Stomach (tissue), 9 donors: ENCODE data around the gene PLEKHO2. TPM values are rescaled to one million over a fixed set of nuclear protein-coding genes. Genes with fewer than 3 reads are reported as not detected.

Source experiments
- DNase-seq, 2 donors: peaks; one replicate each; pipeline versions ENCODE4 v3.0.0 to v3.0.0-alpha.2; 2013 to 2019
- H3K27ac ChIP-seq, 5 donors: fragments of 200-600 bp in 4 of 5; sonication (generic) in 4 of 5; one replicate each; pipeline ENCODE4 v1.5.1; 2013 to 2019; ENCODE audit warnings: mild to moderate bottlenecking in 1 of 5, moderate library complexity in 1 of 5
- H3K27me3 ChIP-seq, 3 donors: fragments of 200-600 bp; sonication (generic); one replicate each; pipeline ENCODE4 v1.5.1; 2017 to 2019; ENCODE audit warnings: mixed run types in 1 of 3
- H3K36me3 ChIP-seq, 4 donors: fragments of 200-600 bp; sonication (generic); 1 replicate in 3 of 4; 2 replicates in 1 of 4; pipeline ENCODE4 v1.5.1; 2016 to 2019
- H3K4me1 ChIP-seq, 4 donors: fragments of 200-600 bp; sonication (generic); one replicate each; pipeline ENCODE4 v1.5.1; 2016 to 2019
- H3K4me3 ChIP-seq, 4 donors: fragments of 200-600 bp; sonication (generic) in 3 of 4; one replicate each; pipeline ENCODE4 v1.5.1; 2016 to 2019; ENCODE audit warnings: mild to moderate bottlenecking in 1 of 4
- H3K9me3 ChIP-seq, 4 donors: fragments of 200-600 bp; sonication (generic); one replicate each; pipeline ENCODE4 v1.5.1; 2016 to 2019
- CTCF ChIP-seq, 7 experiments: fragments of 450-650 bp in 4 of 7; fragments of 200-600 bp in 3 of 7; sonication (generic) in 3 of 7; IDR thresholded peaks; one replicate each; pipeline ENCODE4 v1.5.1; 2016 to 2019; ENCODE audit warnings: antibody characterized with exemption in 7 of 7, control low read depth in 2 of 7, mild to moderate bottlenecking in 1 of 7
- EP300 ChIP-seq: sonication (generic); formaldehyde crosslinking; IDR thresholded peaks from one replicate; pipeline ENCODE4 v1.6.1; 2017; ENCODE audit warnings: antibody characterized with exemption
- POLR2A ChIP-seq, 4 donors: fragments of 450-650 bp; IDR thresholded peaks; one replicate each; pipeline ENCODE4 v1.6.1; 2016; ENCODE audit warnings: antibody characterized with exemption in 4 of 4, control low read depth in 2 of 4, mild to moderate bottlenecking in 1 of 4, moderate library complexity in 1 of 4
- POLR2AphosphoS5 ChIP-seq, 3 donors: sonication (generic); formaldehyde crosslinking; IDR thresholded peaks; one replicate each; pipeline ENCODE4 v1.6.1; 2016; ENCODE audit warnings: antibody characterized with exemption in 3 of 3
- WGBS, 5 donors: extraction: QIAGEN DNeasy Blood & Tissue Kit in 3 of 5; methylation state at CpG; one replicate each; pipeline versions ENCODE4 v1.1.5 to v1.1.7; 2013 to 2018; 5-methylcytosine and 5-hydroxymethylcytosine counted together
- intact Hi-C: fragments of 100-400 bp; cut with DNase I; formaldehyde crosslinking; loops from one replicate; pipeline ENCODE4 v1.15.1; 2023; ENCODE audit warnings: low total_unique reads
- polyA plus RNA-seq, 3 donors: library from polyadenylated mRNA; stranded (reverse); fragments of 200-250 nt; gene quantifications; one replicate each; pipeline ENCODE4 v1.2.3, GENCODE V29; 2013
- total RNA-seq, 5 donors: library from RNA; depleted of rRNA; stranded (reverse); fragments of >200 nt; gene quantifications; one replicate each; pipeline versions ENCODE4 v1.1.0 to v1.2.3, GENCODE V29; 2014 to 2016
- donor health status: healthy with polysubstance abuse.
- donor health status: Bipolar disorder and iron deficiency.
- donor health status: healthy.

The PLEKHO2 gene
- total and polyA plus RNA-seq, 8 donors: 7.5 to 25.4 (median 18.3) TPM

- 45 to 64% (median 55%) methylated on average over 6 of the region's 6 CpGs for WGBS, 5 donors
- Histone ChIP-seq H3K27me3 (no peaks in the 10 kb centered on the region), H3K9me3 (no peaks in the 10 kb centered on the region), H3K27ac (peak overlapping the region in 4 of 5 donors; percentile 75 to 83 (median 79)), H3K4me1 (peaks cover 48 to 88% (median 62%) of the 10 kb centered on the region in 4 donors), H3K36me3 (peaks cover 41 to 65% (median 58%) of the 10 kb centered on the region in 4 donors), H3K4me3 (no peak overlapping the region)
- peak in 1 of 2 donors; percentile 41 for DNase-seq
- intact Hi-C loops: loop anchor here (10.0 kb wide), 1 partner anchor 47 kb away; no protein-coding TSS in a partner anchor
- TF ChIP-seq CTCF (IDR thresholded peaks at IDR 0.05): no peak
- no peak for TF ChIP-seq EP300
- TF ChIP-seq POLR2A (IDR thresholded peaks at IDR 0.05): no peak
These were observed 16.4 kb downstream of the PLEKHO2 start for GRCh38 chr15:64858021-64858575.

- TF ChIP-seq CTCF (IDR thresholded peaks at IDR 0.05) (no peak), POLR2AphosphoS5 (IDR thresholded peaks at IDR 0.05) (no peak), EP300 (no peak), POLR2A (IDR thresholded peaks at IDR 0.05) (no peak)
- intact Hi-C loops: loop anchor here (10.0 kb wide), 1 partner anchor 46 kb away; no protein-coding TSS in a partner anchor
- H3K4me1 ChIP-seq: peaks cover 40 to 82% (median 53%) of the 10 kb centered on the region in 4 donors
- H3K27me3 ChIP-seq: no peaks in the 10 kb centered on the region
- peak overlapping the region in 3 of 5 donors; percentile 28 to 83 (median 32) for H3K27ac ChIP-seq
- no peak overlapping the region for H3K4me3 ChIP-seq
- H3K36me3 ChIP-seq: peaks cover 32 to 67% (median 60%) of the 10 kb centered on the region in 4 donors
- H3K9me3 ChIP-seq: no peaks in the 10 kb centered on the region
- no peak for DNase-seq
- 80 to 89% (median 85%) methylated on average over 2 of the region's 2 CpGs for WGBS, 5 donors
These were observed 17.5 kb downstream of the PLEKHO2 start for GRCh38 chr15:64859226-64859625.

- no peaks in the 10 kb centered on the region for H3K27me3 ChIP-seq
- peaks cover 19 to 81% (median 42%) of the 10 kb centered on the region in 4 donors for H3K4me1 ChIP-seq
- no peaks in the 10 kb centered on the region for H3K9me3 ChIP-seq
- 89 to 95% (median 94%) methylated on average over 8 to 11 of the region's 11 CpGs for WGBS, 5 donors
- no peak overlapping the region for H3K4me3 ChIP-seq
- H3K27ac ChIP-seq: peak overlapping the region in 3 of 5 donors; percentile 11 to 46 (median 41)
- peaks cover 33 to 69% (median 62%) of the 10 kb centered on the region in 4 donors for H3K36me3 ChIP-seq
- no peak for DNase-seq
- intact Hi-C loops: no loop called here
- no peak for TF ChIP-seq EP300
- no peak for TF ChIP-seq CTCF (IDR thresholded peaks at IDR 0.05)
- TF ChIP-seq POLR2A (IDR thresholded peaks at IDR 0.05): no peak
- no peak for TF ChIP-seq POLR2AphosphoS5 (IDR thresholded peaks at IDR 0.05)
These were observed 19.6 kb downstream of the PLEKHO2 start for GRCh38 chr15:64861331-64861730.

GRCh38 chr15:64861960-64862359 is 20.2 kb downstream of the PLEKHO2 start:
- Histone ChIP-seq H3K4me1 (peaks cover 13 to 81% (median 39%) of the 10 kb centered on the region in 4 donors), H3K36me3 (peaks cover 33 to 72% (median 66%) of the 10 kb centered on the region in 4 donors), H3K27ac (peak overlapping the region in 3 of 5 donors; percentile 11 to 46 (median 41)), H3K27me3 (no peaks in the 10 kb centered on the region), H3K9me3 (no peaks in the 10 kb centered on the region), H3K4me3 (no peak overlapping the region)
- intact Hi-C loops: no loop called here
- TF ChIP-seq POLR2A (IDR thresholded peaks at IDR 0.05) (no peak), CTCF (IDR thresholded peaks at IDR 0.05) (no peak), POLR2AphosphoS5 (IDR thresholded peaks at IDR 0.05) (no peak), EP300 (no peak)
- DNase-seq: no peak
- WGBS, 5 donors: 90 to 93% (median 91%) methylated on average over 4 of the region's 4 CpGs
